IgD-negative memory B cell (primary cell): Measurements from ENCODE around the gene FARP1. TPM values are rescaled to one million over a fixed set of nuclear protein-coding genes. Genes with fewer than 3 reads are reported as not detected.
"Not testable (repeated sequence)": the region's sequence is repeated elsewhere in the genome, so short reads cannot be mapped to it uniquely, and the experiment has no call there.

Source experiments
- H3K27ac Mint-ChIP-seq, 3 donors: one replicate each; pipeline ENCODE4 v1.8.0; 2020 to 2022; ENCODE audit warnings: mild to moderate bottlenecking in 3 of 3, mixed read lengths in 3 of 3, moderate library complexity in 1 of 3
- H3K27me3 Mint-ChIP-seq: one replicate; pipeline ENCODE4 v1.8.0; 2021; ENCODE audit warnings: mixed read lengths
- H3K36me3 Mint-ChIP-seq: one replicate; pipeline ENCODE4 v1.8.0; 2020; ENCODE audit warnings: mild to moderate bottlenecking, mixed read lengths
- H3K4me1 Mint-ChIP-seq, 3 donors: one replicate each; pipeline ENCODE4 v1.8.0; 2020 to 2022; ENCODE audit warnings: mixed read lengths in 3 of 3, mild to moderate bottlenecking in 1 of 3
- H3K4me3 Mint-ChIP-seq, 4 donors: one replicate each; pipeline ENCODE4 v1.8.0; 2020 to 2022; ENCODE audit warnings: mild to moderate bottlenecking in 4 of 4, mixed read lengths in 4 of 4, moderate library complexity in 3 of 4
- H3K9me3 Mint-ChIP-seq, 3 donors: one replicate each; pipeline ENCODE4 v1.8.0; 2020 to 2021; ENCODE audit warnings: mixed read lengths in 3 of 3, mild to moderate bottlenecking in 1 of 3
- polyA plus RNA-seq: library from polyadenylated mRNA; unstranded; fragments of 300-500 nt; fragmentation: Illumina TruSeq; gene quantifications from one replicate; pipeline ENCODE4 v1.2.3, GENCODE V29; 2021

FARP1 gene
- polyA plus RNA-seq, 1 donor from 2014 or later, result 0.46 TPM

GRCh38 chr13:98364179-98364578 lies 221.3 kb downstream of the FARP1 start:
- Mint-ChIP-seq H3K4me1 (peaks cover 0 to 2% (median 0%) of the 10 kb centered on the region in 3 donors), H3K27me3 (peaks cover 1% of the 10 kb centered on the region), H3K9me3 (peaks cover 0 to 3% (median 0%) of the 10 kb centered on the region in 3 donors), H3K27ac (no peak overlapping the region), H3K36me3 (no peaks in the 10 kb centered on the region), H3K4me3 (no peak overlapping the region)

DNA sequence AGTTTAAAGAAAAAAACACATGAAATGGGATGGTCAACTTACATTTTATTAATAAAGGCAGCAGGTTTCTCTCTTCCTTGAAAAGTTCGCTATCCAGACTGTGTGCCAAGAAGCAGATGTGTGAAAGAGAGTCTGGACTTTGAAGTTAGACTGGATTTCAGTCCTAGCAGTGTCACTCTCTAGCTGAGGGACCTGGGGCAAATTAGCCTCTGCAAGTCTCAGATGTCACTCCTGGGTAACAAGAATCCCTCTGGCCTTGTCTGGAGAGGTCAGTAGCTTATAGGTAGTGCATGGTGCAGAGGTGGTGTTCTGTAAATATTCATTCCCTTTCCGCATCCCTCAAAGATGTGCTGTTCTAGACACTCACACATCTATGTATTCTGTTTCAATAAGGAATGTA lies 221.8 kb downstream of the FARP1 start:
- peaks cover 1% of the 10 kb centered on the region for H3K27me3 Mint-ChIP-seq
- no peak overlapping the region for H3K4me3 Mint-ChIP-seq
- H3K36me3 Mint-ChIP-seq, result no peaks in the 10 kb centered on the region
- H3K9me3 Mint-ChIP-seq, result peaks cover 0 to 3% (median under 1%) of the 10 kb centered on the region in 3 donors
- H3K27ac Mint-ChIP-seq, result no peak overlapping the region
- H3K4me1 Mint-ChIP-seq, result peaks cover 0 to 1% (median 0%) of the 10 kb centered on the region in 3 donors

DNA sequence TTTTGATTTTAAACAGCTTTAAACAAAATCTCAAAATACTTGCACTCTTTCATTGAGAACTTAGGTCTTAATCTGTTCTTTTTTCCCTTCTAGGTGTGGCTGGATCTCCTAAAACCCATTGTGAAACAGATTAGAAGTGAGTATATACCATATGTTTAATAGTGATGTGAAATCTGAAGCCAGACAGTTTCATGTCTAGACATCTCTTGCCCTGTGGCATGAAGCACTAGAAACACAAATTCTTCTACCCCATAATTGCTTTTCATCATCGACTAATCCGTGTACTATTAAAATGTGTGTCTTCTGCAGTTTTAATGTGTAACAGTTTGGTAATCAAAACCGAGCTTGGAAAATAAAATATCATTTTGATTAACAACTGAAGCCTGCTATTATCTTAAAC lies 222.4 kb downstream of the FARP1 start:
- H3K4me3 Mint-ChIP-seq, result no peak overlapping the region
- H3K4me1 Mint-ChIP-seq, result no peaks in the 10 kb centered on the region
- peaks cover 2 to 8% (median 5%) of the 10 kb centered on the region in 3 donors for H3K9me3 Mint-ChIP-seq
- no peak overlapping the region for H3K27ac Mint-ChIP-seq
- H3K27me3 Mint-ChIP-seq, result peaks cover 3% of the 10 kb centered on the region
- H3K36me3 Mint-ChIP-seq, result peaks cover 4% of the 10 kb centered on the region

DNA sequence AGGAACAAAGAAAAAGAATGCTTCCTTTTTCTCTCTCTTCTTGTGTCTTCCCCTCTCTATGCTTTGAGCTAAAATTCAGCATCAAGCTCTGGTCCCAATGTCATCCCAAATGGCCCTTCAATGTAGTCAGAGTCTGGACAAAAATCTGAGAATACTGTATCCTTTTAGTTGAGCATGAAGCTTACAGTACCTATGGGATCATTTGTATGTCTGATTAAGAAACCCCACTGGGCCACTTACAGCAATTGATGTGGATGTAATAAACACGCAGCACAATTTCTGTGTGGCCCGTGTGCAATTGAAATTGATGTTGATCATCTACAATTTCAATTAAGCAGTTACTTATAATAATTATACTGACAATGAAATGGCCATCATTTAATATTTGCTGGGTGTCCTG lies 223.1 kb downstream of the FARP1 start:
- Mint-ChIP-seq H3K9me3 (peaks cover 2 to 8% (median 5%) of the 10 kb centered on the region in 3 donors), H3K27me3 (peaks cover 3% of the 10 kb centered on the region), H3K36me3 (peaks cover 4% of the 10 kb centered on the region), H3K4me1 (no peaks in the 10 kb centered on the region), H3K4me3 (no peak overlapping the region), H3K27ac (no peak overlapping the region)

- Mint-ChIP-seq H3K4me1 (no peaks in the 10 kb centered on the region), H3K27me3 (peaks cover 3% of the 10 kb centered on the region), H3K36me3 (peaks cover 4% of the 10 kb centered on the region), H3K4me3 (no peak overlapping the region), H3K9me3 (peaks cover 2 to 8% (median 5%) of the 10 kb centered on the region in 3 donors), H3K27ac (no peak overlapping the region)
These were observed 223.5 kb downstream of the FARP1 start for GRCh38 chr13:98366443-98366842.

DNA sequence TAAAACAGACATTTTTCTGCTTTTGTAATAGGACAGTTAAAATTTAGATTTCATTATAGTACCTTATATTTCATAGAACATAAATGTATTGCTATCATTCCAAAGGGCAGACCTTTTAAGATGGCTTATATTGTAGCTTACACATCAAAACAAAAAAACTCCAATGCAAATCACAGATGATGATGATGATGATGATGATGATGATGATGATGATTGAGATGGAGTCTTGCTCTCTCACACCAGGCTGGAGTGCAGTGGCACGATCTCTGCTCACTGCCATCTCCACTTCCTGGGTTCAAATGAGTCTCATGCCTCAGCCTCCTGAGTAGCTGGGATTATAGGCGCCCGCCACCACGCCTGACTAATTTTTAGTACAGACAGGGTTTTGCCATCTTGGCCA lies 224.1 kb downstream of the FARP1 start:
- Mint-ChIP-seq H3K27me3 (peaks cover 7% of the 10 kb centered on the region), H3K27ac (no peak overlapping the region), H3K9me3 (peaks cover 2 to 10% (median 5%) of the 10 kb centered on the region in 3 donors), H3K4me3 (no peak overlapping the region), H3K4me1 (no peaks in the 10 kb centered on the region), H3K36me3 (peaks cover 4% of the 10 kb centered on the region)

- H3K9me3 Mint-ChIP-seq, result peaks cover 2 to 8% (median 5%) of the 10 kb centered on the region in 3 donors
- H3K4me1 Mint-ChIP-seq, result no peaks in the 10 kb centered on the region
- no peak overlapping the region for H3K27ac Mint-ChIP-seq
These were observed 225.1 kb downstream of the FARP1 start for GRCh38 chr13:98368019-98368418.

GRCh38 chr13:98369520-98369919 lies 226.6 kb downstream of the FARP1 start:
- H3K4me1 Mint-ChIP-seq, H3K27me3 Mint-ChIP-seq, H3K9me3 Mint-ChIP-seq, H3K36me3 Mint-ChIP-seq, H3K27ac Mint-ChIP-seq, H3K4me3 Mint-ChIP-seq: not testable (repeated sequence)

More at GRCh38 chr13:98368019-98368418, 225.1 kb downstream of the FARP1 start:
- Mint-ChIP-seq H3K36me3 (peaks cover 4% of the 10 kb centered on the region), H3K27me3 (peaks cover 7% of the 10 kb centered on the region), H3K4me3 (no peak overlapping the region)

DNA sequence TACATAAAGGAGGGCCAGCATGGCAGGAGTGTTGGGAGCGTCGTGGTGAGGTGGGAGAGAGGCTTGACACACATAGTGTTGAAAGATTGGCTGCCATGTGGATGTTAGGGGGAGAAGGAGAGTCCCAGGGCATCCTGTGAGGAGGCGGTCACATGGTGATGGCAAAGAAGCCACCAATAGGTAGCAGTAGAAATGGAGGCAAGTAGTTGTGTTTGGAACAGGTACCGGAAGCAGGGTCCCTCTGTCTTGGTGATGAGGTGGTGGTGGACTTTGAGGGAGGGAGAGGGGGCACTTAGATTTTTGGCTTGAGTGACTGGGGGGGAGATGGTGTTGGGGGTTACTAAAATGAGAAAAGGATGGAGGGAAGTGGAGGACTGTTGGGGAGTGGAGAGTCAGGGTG lies 227.4 kb downstream of the FARP1 start:
- H3K27me3 Mint-ChIP-seq, result peaks cover 6% of the 10 kb centered on the region
- H3K9me3 Mint-ChIP-seq, result peaks cover 2 to 13% (median 8%) of the 10 kb centered on the region in 3 donors
- no peak overlapping the region for H3K4me3 Mint-ChIP-seq
- no peak overlapping the region for H3K27ac Mint-ChIP-seq
- H3K4me1 Mint-ChIP-seq, result no peaks in the 10 kb centered on the region
- H3K36me3 Mint-ChIP-seq, result peaks cover 4% of the 10 kb centered on the region

GRCh38 chr13:98370806-98371515 lies 228.1 kb downstream of the FARP1 start:
- H3K4me3 Mint-ChIP-seq, result no peak overlapping the region
- peaks cover 6% of the 10 kb centered on the region for H3K27me3 Mint-ChIP-seq
- no peak overlapping the region for H3K27ac Mint-ChIP-seq
- no peaks in the 10 kb centered on the region for H3K4me1 Mint-ChIP-seq
- peaks cover 4% of the 10 kb centered on the region for H3K36me3 Mint-ChIP-seq
- peaks cover 2 to 13% (median 8%) of the 10 kb centered on the region in 3 donors for H3K9me3 Mint-ChIP-seq

DNA sequence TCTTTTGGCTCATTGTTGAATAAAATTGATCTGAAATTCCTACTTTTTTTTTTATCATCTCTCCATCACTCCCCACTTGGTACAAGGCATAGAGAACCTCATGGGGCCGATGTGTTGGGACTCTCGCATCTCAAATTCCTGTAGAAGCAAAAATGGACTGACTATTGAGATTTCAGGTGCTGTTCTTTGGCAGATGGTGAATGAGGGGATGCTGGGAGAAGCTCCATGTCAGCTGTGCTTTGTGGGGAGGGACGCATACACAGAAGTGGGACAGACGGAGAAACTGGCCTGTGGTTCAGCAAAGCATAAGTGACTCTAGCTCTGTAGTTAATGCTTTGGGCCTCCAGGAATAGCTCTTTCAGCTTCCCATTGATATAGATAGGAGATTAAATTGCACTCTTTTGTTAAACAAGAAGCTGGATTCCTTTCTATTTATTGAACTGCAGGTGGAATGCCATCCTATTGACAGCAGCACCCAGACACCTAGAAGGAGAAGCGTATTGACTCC lies 228.7 kb downstream of the FARP1 start:
- Mint-ChIP-seq H3K4me3 (no peak overlapping the region), H3K4me1 (no peaks in the 10 kb centered on the region), H3K9me3 (peaks cover 2 to 13% (median 8%) of the 10 kb centered on the region in 3 donors), H3K27me3 (peaks cover 6% of the 10 kb centered on the region), H3K36me3 (peaks cover 4% of the 10 kb centered on the region), H3K27ac (no peak overlapping the region)

- H3K4me1 Mint-ChIP-seq, result no peaks in the 10 kb centered on the region
- H3K27me3 Mint-ChIP-seq, result peaks cover 6% of the 10 kb centered on the region
- H3K27ac Mint-ChIP-seq, result no peak overlapping the region
- H3K4me3 Mint-ChIP-seq, result no peak overlapping the region
- peaks cover 4% of the 10 kb centered on the region for H3K36me3 Mint-ChIP-seq
- peaks cover 2 to 13% (median 7%) of the 10 kb centered on the region in 3 donors for H3K9me3 Mint-ChIP-seq
These were observed 230.0 kb downstream of the FARP1 start for GRCh38 chr13:98372876-98373275.

- Mint-ChIP-seq H3K27ac (no peak overlapping the region), H3K27me3 (peaks cover 6% of the 10 kb centered on the region), H3K4me3 (no peak overlapping the region), H3K4me1 (no peaks in the 10 kb centered on the region), H3K9me3 (peaks cover 2 to 12% (median 7%) of the 10 kb centered on the region in 3 donors), H3K36me3 (peaks cover 4% of the 10 kb centered on the region)
These were observed 231.9 kb downstream of the FARP1 start for GRCh38 chr13:98374750-98375149.

DNA sequence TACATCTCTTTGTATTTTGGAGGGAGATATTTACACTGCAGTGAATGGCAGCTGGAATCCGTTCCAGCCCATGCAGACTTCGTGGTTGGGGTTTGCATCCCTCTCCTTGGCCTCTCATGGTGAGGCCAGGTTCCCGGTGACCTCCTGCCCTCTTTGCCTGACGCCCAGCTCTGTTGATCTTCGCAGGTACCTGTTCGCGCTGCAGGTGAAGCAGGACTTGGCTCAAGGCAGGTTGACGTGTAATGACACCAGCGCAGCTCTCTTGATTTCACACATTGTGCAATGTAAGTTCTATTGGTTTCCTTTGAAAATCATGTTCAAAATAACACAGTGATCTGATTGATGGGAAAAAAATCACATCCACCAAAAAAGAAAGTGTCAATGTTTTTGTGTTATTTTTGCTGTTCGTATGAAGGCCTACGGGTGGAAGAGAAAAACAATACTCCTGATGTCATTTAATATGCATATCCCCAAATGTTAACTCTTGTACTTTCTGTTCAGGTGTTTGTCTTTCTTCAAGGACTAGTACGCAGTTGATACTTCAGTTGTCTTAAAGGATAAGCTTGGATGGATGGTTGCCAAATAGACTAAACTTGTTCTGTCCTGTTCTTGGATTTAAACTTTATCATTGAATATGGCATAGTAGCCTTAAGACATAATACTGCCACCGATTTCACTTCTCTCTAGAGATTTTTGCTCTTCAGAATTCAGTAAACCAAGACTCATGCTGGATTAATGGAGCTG lies 234.9 kb downstream of the FARP1 start:
- Mint-ChIP-seq H3K27me3 (no peaks in the 10 kb centered on the region), H3K9me3 (peaks cover 0 to 8% (median 0%) of the 10 kb centered on the region in 3 donors), H3K4me3 (no peak overlapping the region), H3K36me3 (peaks cover 2% of the 10 kb centered on the region), H3K27ac (no peak overlapping the region), H3K4me1 (no peaks in the 10 kb centered on the region)

DNA sequence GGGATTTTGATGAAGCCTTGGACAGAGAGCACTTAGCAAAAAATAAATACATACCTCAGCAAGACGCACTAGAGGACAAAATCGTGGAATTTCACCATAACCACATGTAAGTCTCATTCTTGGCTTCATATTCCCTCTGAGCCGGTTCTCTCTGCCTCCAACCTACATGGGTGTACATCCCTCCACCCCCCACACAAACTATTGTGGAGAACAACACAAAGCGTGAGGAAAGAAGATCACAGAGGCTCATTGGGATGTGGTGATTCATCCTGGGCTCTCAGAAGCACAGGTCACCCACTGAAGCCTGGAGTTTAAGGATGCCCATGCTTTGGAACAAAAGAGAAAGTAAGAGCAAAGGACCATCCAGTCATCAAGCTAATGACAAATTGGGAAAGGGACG lies 241.8 kb downstream of the FARP1 start:
- Mint-ChIP-seq H3K27me3 (peaks cover 2% of the 10 kb centered on the region), H3K9me3 (no peaks in the 10 kb centered on the region), H3K4me3 (no peak overlapping the region), H3K36me3 (peaks cover 3% of the 10 kb centered on the region), H3K4me1 (no peaks in the 10 kb centered on the region), H3K27ac (no peak overlapping the region)
